IgD-negative memory B cell (primary cell): ENCODE results near the gene FIBP. TPM values are rescaled to one million over a fixed set of nuclear protein-coding genes. Genes with fewer than 3 reads are reported as not detected.

Experiments
- H3K27ac Mint-ChIP-seq, 3 donors: one replicate each; pipeline ENCODE4 v1.8.0; 2020 to 2022; ENCODE audit warnings: mild to moderate bottlenecking in 3 of 3, mixed read lengths in 3 of 3, moderate library complexity in 1 of 3
- H3K27me3 Mint-ChIP-seq: one replicate; pipeline ENCODE4 v1.8.0; 2021; ENCODE audit warnings: mixed read lengths
- H3K36me3 Mint-ChIP-seq: one replicate; pipeline ENCODE4 v1.8.0; 2020; ENCODE audit warnings: mild to moderate bottlenecking, mixed read lengths
- H3K4me1 Mint-ChIP-seq, 3 donors: one replicate each; pipeline ENCODE4 v1.8.0; 2020 to 2022; ENCODE audit warnings: mixed read lengths in 3 of 3, mild to moderate bottlenecking in 1 of 3
- H3K4me3 Mint-ChIP-seq, 4 donors: one replicate each; pipeline ENCODE4 v1.8.0; 2020 to 2022; ENCODE audit warnings: mild to moderate bottlenecking in 4 of 4, mixed read lengths in 4 of 4, moderate library complexity in 3 of 4
- H3K9me3 Mint-ChIP-seq, 3 donors: one replicate each; pipeline ENCODE4 v1.8.0; 2020 to 2021; ENCODE audit warnings: mixed read lengths in 3 of 3, mild to moderate bottlenecking in 1 of 3
- polyA plus RNA-seq: library from polyadenylated mRNA; unstranded; fragments of 300-500 nt; fragmentation: Illumina TruSeq; gene quantifications from one replicate; pipeline ENCODE4 v1.2.3, GENCODE V29; 2021

FIBP gene
- polyA plus RNA-seq, 1 donor from 2014 or later: 97.0 TPM

DNA sequence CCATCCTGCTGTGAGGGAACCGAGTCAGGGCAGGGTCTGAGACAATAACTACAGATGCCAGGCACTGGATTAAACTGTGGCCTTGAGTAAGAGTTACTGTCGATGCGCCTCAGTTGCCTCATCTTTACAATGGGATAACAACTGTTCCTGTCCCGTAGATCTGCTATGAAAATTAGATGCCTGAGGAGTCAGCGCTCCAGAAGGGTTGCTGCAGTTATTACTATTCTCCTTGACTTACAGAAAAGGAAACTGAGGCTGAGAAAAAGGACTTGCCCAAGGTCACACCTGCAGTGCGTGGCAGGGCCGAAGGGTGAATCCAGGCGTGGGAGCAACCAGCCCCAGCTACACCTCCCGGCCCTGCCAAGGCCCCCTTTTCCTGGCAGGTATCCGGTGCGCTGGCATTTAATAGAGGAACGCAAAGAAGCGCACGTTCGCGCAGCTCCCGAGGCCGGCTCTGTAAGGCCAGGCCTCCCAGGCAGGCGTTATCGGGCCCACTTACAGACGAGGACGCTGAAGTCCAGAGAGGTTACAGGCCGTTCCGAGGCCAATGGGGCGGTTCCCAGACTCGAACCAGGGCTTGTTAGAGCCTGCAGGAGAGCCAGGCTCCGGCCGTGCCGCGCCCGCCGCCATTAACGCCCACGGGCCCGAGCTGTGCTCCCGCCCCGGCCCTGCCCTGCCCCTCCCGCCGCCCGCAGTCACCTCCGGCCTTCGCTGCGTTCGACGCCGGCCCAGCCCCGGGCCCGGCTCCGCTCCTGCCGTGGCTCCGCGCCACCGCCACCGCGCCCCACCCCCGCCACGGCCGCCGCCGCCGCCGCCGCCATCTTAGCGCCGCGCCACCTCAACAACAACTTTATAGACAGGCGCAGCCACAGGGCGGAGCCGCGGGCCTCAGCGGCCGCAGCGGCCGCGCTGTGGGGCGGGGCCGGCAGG lies 30.2 kb upstream of the FIBP start, which contains the start of gene C11orf68:
Gene C11orf68, minus strand, starts transcription at position 852 of the 930 bp plus-strand sequence. Its CDS starts 31 bp downstream, at position 821.
- H3K4me1 Mint-ChIP-seq: peaks cover 14 to 23% (median 15%) of the 10 kb centered on the region in 3 donors
- peak within 1 kb of the TSS; percentile 88 to 97 (median 96) for H3K4me3 Mint-ChIP-seq

DNA sequence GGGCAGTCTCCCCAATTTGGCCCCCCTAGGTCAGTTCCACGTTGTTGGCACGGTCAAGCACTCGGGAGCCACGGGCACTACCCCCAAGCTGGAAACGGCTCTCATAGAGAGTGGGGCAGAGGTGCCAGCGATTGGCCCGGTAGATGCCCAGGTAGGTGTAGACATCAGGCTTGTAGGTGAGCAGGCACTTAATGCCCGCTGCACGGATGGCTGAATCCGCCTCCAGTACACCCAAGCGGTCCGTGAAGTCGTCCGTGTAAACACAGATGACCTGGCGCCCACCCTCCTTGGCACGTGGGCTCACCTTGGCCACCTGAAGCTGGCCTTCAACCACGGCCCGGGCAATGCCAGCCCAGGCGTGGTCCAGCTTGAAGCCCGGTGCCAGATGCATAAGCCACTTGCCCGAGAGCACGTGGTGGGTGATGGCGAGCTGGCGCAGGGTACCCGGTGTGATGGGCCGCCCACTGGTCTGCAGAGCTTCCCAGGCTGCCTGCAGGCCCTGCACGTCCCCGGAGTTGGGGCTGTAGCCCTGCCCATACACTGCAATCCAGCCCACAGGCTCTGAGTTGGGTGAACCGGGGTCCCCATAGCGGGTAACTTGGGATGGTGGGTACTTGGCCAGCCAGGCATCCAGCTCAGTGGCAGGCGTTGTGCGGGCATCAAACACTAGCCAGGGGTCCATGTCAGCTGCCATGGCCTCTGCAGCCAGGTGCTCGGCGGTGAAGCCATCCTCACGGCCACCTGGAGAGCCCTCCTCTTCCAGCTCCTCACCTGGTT lies 29.4 kb upstream of the FIBP start:
- no peaks in the 10 kb centered on the region for H3K27me3 Mint-ChIP-seq
- peak overlapping the region; percentile 88 to 97 (median 96) for H3K4me3 Mint-ChIP-seq
- peaks cover 12 to 20% (median 14%) of the 10 kb centered on the region in 3 donors for H3K4me1 Mint-ChIP-seq
- no peaks in the 10 kb centered on the region for H3K9me3 Mint-ChIP-seq
- H3K27ac Mint-ChIP-seq: peak overlapping the region in 2 of 3 donors; percentile 78 to 95
- peaks cover 7% of the 10 kb centered on the region for H3K36me3 Mint-ChIP-seq

More for the DNA sequence above, 30.2 kb upstream of the FIBP start, which contains the start of gene C11orf68:
- no peaks in the 10 kb centered on the region for H3K27me3 Mint-ChIP-seq
- H3K27ac Mint-ChIP-seq: peak within 1 kb of the TSS; percentile 83 to 98 (median 95)
- peaks cover 8% of the 10 kb centered on the region for H3K36me3 Mint-ChIP-seq
- H3K9me3 Mint-ChIP-seq: no peaks in the 10 kb centered on the region

DNA sequence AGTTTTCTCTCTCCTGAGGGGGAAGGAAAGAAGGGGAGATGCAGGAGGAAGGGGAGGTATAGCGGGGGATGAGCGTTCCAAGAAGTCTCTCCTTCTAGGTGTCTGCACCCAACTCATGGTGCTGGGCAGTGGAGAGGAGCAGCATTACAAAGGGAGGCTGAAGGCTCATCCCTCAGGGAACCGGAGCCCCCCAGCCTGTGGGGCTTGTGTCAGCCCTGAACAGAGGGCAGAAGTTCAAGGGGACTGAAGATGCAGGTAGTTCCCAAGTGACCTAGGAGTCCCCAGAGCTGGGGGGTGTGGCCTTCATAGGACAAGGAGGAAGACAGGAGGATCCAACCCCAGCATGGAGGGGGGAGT lies 28.8 kb upstream of the FIBP start:
- Mint-ChIP-seq H3K4me1 (peaks cover 10 to 18% (median 14%) of the 10 kb centered on the region in 3 donors), H3K27ac (peak overlapping the region in 2 of 3 donors; percentile 46 to 85), H3K36me3 (peaks cover 5% of the 10 kb centered on the region), H3K9me3 (no peaks in the 10 kb centered on the region), H3K27me3 (no peaks in the 10 kb centered on the region), H3K4me3 (peak overlapping the region; percentile 88 to 92 (median 89))

DNA sequence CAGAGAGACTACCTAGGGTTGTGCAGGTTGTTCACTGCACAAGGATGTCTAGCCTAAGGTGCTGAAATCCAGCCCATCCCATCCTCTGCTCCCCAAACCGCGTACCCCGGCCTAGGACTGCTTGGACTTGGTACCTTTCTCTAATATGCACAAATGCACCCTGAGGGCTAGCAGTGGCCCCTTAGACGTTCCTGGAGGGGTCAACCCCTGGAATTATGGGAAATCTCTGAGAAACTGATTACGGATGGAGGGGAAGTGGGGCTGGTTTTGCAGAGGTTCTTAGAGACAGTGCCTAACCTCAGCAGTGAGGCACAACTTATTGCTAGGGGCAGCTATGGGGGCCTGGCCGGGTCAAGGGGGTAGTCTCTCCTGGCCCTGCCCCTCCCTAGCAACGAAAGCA lies 28.1 kb upstream of the FIBP start:
- peak overlapping the region in 3 of 4 donors; percentile 63 to 92 (median 88) for H3K4me3 Mint-ChIP-seq
- H3K9me3 Mint-ChIP-seq: no peaks in the 10 kb centered on the region
- H3K27me3 Mint-ChIP-seq: peaks cover 5% of the 10 kb centered on the region
- peaks cover 10 to 18% (median 14%) of the 10 kb centered on the region in 3 donors for H3K4me1 Mint-ChIP-seq
- H3K36me3 Mint-ChIP-seq: peaks cover 5% of the 10 kb centered on the region
- H3K27ac Mint-ChIP-seq: peak overlapping the region in 1 of 3 donors; percentile 85

DNA sequence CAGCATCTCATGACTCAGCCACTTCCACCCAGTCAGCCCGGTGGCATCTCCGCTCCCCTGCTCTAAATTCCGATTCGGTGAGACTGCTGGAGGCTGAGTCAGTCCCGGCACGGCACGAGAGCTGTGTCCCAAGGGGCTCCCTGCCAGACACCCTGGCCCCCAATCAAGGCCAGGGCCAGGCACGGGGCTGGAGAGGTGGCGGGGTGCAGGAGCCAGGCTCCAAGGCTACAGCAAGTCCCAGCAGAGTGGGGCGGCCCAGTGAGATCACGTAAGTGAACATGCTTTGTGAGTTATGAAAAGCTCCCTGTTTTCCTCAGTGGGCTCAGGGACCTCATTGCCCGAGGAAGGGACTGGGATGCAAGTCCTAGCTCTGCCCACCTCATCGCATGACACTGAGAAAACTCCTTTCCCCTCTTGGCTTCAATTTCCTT lies 27.6 kb upstream of the FIBP start:
- H3K27ac Mint-ChIP-seq: no peak overlapping the region
- H3K36me3 Mint-ChIP-seq: peaks cover 5% of the 10 kb centered on the region
- no peaks in the 10 kb centered on the region for H3K9me3 Mint-ChIP-seq
- peaks cover 9% of the 10 kb centered on the region for H3K27me3 Mint-ChIP-seq
- peak overlapping the region in 2 of 4 donors; percentile 52 to 57 for H3K4me3 Mint-ChIP-seq
- peaks cover 10 to 18% (median 14%) of the 10 kb centered on the region in 3 donors for H3K4me1 Mint-ChIP-seq

DNA sequence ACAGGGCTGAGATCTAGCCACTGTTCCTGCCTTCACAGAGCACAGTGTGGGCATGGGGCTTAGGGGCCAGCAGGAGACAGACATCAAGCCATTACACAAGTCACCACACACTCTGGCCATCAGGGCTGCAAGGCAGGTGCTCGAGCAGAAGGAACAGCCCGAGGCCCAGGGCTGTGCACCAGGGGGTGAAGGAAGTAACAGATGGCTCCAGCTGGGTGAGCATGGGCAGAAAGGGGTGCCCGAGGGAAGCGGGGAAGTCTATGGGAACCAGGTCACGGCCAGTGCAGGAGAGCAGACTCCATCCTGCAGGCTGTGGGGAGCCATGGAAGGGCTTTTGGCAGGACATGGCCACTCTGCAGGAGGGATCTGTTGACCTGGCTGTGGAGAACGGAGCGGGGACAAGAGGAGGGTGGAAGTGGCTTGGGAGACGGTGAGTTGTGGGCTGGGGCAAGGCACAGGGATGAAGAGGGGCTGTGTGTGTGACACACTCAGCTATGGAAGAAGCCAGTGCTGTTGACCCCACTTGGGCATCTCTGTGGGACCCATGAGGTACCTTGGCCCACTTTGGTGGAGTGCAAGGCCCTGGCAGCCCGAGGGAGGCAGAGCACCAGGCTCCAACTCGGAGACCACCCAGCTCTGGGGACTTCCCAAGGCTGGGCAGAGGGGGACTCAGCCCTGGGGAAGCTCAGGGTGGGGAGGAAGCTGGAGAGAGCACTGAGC lies 27.0 kb upstream of the FIBP start:
- peaks cover 10 to 18% (median 14%) of the 10 kb centered on the region in 3 donors for H3K4me1 Mint-ChIP-seq
- H3K27me3 Mint-ChIP-seq: peaks cover 14% of the 10 kb centered on the region
- peak overlapping the region in 1 of 3 donors; percentile 43 for H3K27ac Mint-ChIP-seq
- peak overlapping the region in 3 of 4 donors; percentile 52 to 57 (median 52) for H3K4me3 Mint-ChIP-seq
- H3K36me3 Mint-ChIP-seq: peaks cover 5% of the 10 kb centered on the region
- H3K9me3 Mint-ChIP-seq: no peaks in the 10 kb centered on the region

DNA sequence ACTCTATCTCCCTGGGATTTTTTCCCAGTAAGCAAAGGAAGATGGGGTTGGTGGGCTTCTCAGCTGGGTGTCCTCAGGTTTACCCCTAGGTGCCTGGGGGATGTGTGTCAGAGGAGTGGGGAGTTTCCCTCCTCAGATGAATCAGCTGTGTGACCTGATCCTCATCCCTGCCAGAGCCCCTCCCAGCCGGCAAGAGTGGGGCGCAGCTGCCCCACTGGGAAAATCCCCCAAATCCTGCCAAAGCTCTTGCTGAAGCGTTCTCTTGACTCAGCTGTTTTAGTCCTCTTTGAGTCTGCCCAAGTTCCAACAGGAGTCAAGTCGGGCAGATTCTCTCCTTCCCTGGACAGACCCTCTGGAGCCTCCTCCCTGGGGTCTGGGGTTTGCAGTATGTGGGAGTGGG lies 24.6 kb upstream of the FIBP start:
- Mint-ChIP-seq H3K27me3 (peaks cover 32% of the 10 kb centered on the region), H3K4me3 (peak overlapping the region in 1 of 4 donors; percentile 7), H3K27ac (peak overlapping the region in 1 of 3 donors; percentile 35), H3K9me3 (no peaks in the 10 kb centered on the region), H3K36me3 (peaks cover 5% of the 10 kb centered on the region), H3K4me1 (peaks cover 10 to 20% (median 10%) of the 10 kb centered on the region in 3 donors)

DNA sequence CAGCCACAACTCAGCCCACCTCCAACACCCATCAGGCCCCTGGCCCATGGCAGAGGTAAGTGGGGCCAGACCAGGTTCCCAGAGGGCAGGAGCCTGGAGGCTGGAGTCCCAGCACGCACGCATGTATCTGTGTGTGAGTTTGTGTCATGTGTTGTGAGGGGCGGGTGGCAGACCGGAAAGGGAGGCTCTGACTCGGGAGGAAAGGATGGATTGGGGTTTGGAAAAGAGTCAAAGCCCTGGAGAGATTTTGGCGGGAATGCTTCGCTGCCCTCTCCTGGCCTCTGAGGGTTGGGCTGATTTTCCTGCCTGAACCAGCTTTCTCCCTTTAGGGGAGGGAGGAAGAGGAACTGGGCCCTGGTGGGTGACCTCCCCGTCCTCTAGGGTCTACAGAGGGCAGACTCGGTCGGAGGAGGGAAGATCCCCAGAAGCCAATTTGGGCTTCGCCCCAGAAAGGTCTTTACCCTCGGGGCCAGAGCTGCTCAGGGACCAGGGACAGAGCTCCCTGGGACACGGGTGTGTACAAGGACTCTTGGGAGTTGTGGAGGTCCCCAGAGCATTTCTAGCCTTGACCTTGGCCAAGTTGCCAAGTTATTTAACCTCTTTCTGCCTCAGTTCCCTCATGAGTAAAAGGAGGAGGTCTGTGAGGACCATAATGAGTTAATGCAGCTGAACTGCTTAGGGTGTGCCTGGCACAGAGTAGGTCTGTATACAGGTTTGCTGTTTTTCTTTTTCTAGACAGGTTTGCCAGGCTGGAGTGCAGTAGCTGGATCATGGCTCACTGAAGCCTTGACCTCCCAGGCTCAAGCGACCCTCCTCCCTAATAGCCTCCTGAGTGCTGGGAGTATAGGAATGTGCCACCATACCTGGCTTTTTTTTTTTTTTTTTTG lies 23.7 kb upstream of the FIBP start:
- peaks cover 7 to 19% (median 8%) of the 10 kb centered on the region in 3 donors for H3K4me1 Mint-ChIP-seq
- peaks cover 5% of the 10 kb centered on the region for H3K36me3 Mint-ChIP-seq
- H3K9me3 Mint-ChIP-seq: no peaks in the 10 kb centered on the region
- H3K27me3 Mint-ChIP-seq: peaks cover 33% of the 10 kb centered on the region
- H3K4me3 Mint-ChIP-seq: peak overlapping the region in 1 of 4 donors; percentile 40
- H3K27ac Mint-ChIP-seq: peak overlapping the region in 1 of 3 donors; percentile 25

DNA sequence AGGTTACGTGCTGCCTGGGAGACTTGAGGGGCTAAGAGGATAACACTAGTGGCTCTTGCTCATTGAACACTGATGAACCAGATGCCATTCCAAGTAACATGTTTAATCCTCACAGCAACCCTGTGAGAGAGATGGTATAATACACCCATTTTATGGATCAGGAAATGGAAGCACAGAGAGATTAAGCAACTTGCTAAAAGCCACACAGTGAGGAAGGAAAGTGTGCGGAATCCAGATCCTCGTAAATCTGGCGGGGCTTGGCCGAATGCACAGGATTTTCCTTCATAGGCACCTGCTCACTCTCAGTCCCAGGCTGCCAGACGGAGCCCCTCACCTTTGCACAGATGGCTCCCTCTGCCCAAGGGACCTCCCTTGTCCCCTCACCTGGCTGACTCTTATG lies 19.6 kb upstream of the FIBP start:
- Mint-ChIP-seq H3K36me3 (no peaks in the 10 kb centered on the region), H3K27me3 (peaks cover 33% of the 10 kb centered on the region), H3K9me3 (no peaks in the 10 kb centered on the region), H3K27ac (no peak overlapping the region), H3K4me3 (no peak overlapping the region), H3K4me1 (peaks cover 0 to 5% (median 0%) of the 10 kb centered on the region in 3 donors)

DNA sequence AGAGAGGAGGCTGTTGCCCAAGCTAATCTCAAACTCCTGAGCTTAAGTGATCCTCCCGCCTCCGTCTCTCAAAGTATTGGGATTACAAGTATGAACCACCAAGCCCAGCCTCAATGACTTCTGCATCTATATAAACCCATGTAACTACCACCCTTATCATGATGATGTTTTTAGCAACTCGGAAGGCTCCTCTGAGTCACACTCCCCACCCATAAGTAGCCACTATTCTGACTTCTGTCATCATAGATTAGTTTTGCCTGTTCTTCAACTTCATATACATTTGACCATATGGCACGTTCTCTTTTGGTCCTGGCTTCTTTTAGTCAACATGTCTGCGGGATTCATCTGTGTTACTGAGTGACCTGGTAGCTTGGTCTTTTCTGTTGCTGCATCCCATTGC lies 18.3 kb upstream of the FIBP start:
- Mint-ChIP-seq H3K27ac (no peak overlapping the region), H3K36me3 (no peaks in the 10 kb centered on the region), H3K9me3 (no peaks in the 10 kb centered on the region), H3K27me3 (peaks cover 31% of the 10 kb centered on the region), H3K4me3 (no peak overlapping the region), H3K4me1 (peaks cover 0 to 5% (median 0%) of the 10 kb centered on the region in 3 donors)

DNA sequence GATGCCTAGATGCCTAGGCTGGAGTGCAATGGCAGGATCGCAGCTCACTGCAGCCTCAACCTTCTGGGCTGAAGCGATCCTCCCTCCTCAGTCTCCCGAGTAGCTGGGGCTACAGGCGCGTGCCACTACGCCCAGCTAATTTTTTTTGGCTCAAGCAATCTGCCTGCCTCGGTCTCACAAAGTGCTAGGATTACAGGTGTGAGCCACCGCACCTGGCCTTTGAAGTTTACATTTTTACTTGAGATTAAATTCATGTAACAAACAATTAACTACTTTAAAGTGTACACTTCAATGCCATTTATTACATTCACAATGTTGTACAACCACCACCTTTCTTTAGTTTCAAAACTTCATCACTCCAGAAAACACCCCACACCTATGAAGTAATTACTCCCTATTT lies 15.4 kb upstream of the FIBP start:
- Mint-ChIP-seq H3K27me3 (peaks cover 18% of the 10 kb centered on the region), H3K27ac (no peak overlapping the region), H3K4me3 (peak overlapping the region in 1 of 4 donors; percentile 2), H3K36me3 (peaks cover 3% of the 10 kb centered on the region), H3K9me3 (no peaks in the 10 kb centered on the region), H3K4me1 (peaks cover 4 to 6% (median 4%) of the 10 kb centered on the region in 3 donors)

DNA sequence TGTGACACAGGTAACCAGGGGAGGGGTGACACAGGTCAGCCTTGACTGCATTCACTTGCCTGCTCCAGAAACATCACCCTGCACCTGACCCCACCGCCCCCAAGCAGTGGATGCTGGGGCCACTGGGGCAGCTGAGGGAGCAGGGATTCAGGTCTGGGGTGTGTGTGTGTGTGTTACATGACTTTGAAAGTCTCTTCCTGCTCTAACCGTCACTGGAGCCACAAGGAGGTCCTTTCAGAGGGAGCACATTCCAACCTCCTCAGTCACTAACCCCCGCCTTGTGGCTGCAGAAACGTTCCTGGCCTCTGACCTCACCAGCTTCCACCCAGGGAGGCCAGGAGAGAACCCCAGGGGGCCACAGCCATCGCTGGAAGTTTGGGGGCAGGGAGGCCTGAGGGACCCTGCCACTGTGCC lies 14.8 kb upstream of the FIBP start:
- no peak overlapping the region for H3K27ac Mint-ChIP-seq
- H3K27me3 Mint-ChIP-seq: peaks cover 15% of the 10 kb centered on the region
- H3K4me3 Mint-ChIP-seq: no peak overlapping the region

DNA sequence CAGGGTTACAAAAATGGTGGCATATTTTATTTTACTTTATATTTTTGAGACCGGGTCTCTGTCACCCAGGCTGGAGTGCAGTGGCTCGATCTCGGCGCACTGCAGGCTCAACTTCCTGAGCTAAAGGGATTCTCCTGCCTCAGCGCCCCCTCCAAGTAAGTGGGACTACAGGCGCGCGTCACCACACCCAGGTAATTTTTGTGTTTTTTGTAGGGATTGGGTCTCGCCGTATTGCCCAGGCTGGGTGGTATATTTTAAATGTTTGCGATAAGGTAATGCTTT lies 12.6 kb upstream of the FIBP start:
- peaks cover 11% of the 10 kb centered on the region for H3K27me3 Mint-ChIP-seq
- peak overlapping the region in 1 of 3 donors; percentile 46 for H3K27ac Mint-ChIP-seq
- no peaks in the 10 kb centered on the region for H3K9me3 Mint-ChIP-seq
- peaks cover 4 to 6% (median 5%) of the 10 kb centered on the region in 3 donors for H3K4me1 Mint-ChIP-seq
- H3K4me3 Mint-ChIP-seq: peak overlapping the region; percentile 48 to 87 (median 76)
- H3K36me3 Mint-ChIP-seq: peaks cover 3% of the 10 kb centered on the region

More for the DNA sequence above, 14.8 kb upstream of the FIBP start:
- H3K9me3 Mint-ChIP-seq: no peaks in the 10 kb centered on the region
- peaks cover 3% of the 10 kb centered on the region for H3K36me3 Mint-ChIP-seq
- peaks cover 4 to 6% (median 4%) of the 10 kb centered on the region in 3 donors for H3K4me1 Mint-ChIP-seq
